GM19324 (cell line): ENCODE data around the gene RNASEH2B.

Source experiments
- ATAC-seq: cut with Tn5 transposase; IDR thresholded peaks from one replicate; pipeline ENCODE4 v1.9.1; 2021; ENCODE audit warnings: mild to moderate bottlenecking, moderate library complexity; ENCODE audit not compliant: unreplicated experiment, low FRiP score

RNASEH2B gene

DNA sequence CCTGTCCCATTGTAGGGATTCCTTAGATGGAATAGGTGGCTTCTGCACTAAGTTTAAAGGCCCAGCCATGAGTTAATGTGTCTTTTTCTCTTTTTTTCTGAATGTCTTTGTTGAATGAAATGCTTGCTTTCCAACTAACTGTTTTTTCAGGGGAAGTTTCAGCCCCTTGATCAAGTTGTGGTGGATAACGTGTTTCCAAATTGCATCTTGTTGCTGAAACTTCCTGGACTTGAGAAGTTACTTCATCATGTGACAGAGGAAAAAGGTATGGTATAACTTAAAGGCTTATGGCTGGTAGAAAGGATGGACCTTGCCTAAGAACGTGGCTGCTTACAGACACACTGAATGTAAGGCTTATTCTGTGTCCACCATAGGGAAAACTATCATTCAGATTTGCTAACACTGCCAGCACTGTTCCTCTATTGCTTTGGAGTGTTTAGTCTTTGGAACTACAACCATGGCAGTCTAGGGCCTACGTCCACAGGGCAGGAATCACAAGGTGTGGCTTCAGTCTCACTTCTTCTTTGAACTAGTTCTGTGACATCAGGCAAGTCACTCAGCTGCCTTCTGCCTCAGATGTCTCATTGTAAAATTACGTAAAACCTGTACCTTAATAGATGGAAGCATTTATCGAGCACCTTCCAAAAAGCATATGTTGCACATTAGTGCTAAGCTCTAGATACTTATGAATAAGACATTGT is 25.3 kb downstream of the RNASEH2B start:
- ATAC-seq: no peak

DNA sequence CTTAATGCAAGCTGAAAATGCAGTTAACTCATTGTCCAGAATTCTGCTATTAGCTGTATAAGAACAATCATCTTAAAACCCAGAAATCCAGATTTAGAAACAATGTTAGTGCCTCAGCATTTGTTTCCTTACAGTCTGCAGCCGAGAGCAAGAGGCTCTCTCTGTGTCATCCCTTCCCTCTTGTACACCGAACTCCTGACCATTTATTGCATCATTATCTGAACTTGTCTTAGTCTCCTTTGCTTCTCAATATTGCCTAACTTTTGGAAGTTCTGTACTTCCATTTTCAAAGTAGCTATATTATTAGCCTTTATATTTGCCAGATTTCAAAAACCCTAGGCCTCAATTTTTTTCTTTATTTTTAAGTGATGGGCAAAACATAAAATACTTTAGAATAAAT is 27.1 kb downstream of the RNASEH2B start:
- ATAC-seq: no peak

DNA sequence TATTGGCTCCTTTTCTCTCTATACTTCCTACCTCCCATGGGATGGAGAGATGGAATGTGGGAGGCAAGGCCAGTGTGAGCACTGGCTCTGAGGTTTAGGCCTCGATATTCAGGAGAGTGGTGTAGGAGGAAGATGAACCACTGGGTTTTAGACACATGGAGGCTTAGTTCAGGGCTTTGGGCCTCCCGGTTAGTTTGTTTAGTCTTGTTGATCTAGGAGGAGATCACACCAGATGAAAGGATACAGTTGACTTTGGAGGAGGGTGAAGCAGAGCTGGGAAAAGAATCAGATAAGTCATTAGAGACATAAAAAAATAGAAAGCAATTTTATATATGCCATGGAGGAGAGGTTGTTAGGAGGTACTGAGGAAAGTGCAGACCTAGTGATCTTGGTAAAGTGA is 30.9 kb downstream of the RNASEH2B start:
- ATAC-seq: no peak

DNA sequence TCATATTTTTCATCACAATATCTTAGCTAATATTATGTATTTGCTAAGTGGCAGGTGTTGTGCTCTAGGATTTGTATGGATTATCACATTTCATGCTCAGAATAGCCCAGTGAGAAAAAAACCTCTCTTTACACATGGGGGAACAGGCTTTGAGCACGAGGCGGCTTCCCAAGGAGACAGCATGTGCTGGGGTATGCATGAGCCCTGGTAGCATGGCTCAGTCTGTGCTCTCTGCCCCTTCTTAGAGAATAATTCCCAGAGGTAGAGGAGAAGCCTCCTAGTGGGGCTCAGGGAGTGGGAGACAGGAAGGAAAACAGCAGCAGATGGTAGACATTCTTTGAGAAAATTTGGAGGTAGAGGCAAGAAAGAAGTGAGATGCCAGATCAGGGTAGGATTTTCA is 31.6 kb downstream of the RNASEH2B start:
- no peak for ATAC-seq

DNA sequence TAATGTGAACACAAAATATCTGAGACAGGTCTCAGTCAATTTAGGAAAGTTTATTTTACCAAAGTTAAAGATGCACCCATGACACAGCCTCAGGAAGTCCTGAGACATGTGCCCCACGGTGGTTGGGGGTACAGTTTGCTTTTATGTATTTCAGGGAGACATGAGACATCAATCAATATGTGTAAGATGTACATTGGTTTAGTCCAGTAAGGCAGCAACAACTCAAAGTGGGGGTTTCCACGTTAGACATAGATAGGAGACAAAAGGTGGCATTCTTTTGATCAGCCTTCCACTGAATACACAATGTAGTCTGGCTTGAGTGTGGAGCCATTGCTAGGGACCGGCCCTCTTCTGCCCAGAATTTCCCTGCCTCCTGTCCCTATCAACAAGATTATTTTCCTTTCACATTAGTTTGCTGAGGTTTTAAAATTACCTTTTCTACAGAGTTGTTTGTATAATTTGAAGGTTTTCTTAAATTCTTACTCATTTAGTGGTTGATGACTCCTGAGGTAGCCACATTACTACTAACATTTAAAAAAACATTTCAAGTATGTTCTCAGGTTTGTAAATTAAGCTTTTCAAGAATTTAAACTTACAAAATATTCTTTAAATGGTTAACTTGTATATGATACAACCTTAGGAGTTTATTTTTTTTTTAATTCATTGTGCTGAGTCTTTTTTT is 33.2 kb downstream of the RNASEH2B start:
- no peak for ATAC-seq

DNA sequence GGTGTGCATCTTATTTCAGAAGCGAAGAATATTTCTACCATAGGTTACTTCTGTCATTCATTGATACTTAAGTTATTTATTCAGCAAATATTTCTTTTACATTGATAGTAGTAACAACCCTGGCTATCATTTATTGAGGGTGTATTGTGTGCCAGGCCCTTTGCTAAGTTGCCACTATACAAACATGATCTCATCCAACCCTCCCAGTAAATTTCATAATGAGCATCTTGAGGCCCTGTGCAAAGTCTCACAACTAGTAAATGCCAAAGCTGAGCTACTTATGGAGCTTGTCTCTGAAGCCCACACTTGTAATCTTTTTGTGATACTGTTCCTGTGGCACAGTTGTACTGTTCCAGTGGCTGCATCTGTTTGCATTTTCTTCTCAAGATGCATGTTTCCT is 36.1 kb downstream of the RNASEH2B start:
- no peak for ATAC-seq

DNA sequence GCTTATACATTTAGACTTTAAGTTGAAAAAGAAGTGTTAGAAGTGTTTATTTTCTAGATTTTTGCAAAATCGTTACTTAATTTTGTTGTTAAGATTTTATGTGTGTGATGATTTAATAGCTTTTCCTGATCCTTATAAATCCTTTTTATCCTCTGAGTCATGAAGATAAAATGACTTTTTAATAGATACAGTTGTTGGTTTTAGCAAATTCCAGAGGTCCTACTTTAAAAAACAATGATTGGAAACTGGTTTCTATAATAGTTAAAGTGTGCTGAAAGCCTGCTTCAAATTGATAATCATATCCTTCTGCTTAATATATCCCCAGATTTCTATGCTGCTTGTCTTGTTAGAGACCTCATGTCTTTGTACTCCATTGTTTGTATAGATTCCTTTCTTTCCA is 39.0 kb downstream of the RNASEH2B start:
- ATAC-seq: no peak

DNA sequence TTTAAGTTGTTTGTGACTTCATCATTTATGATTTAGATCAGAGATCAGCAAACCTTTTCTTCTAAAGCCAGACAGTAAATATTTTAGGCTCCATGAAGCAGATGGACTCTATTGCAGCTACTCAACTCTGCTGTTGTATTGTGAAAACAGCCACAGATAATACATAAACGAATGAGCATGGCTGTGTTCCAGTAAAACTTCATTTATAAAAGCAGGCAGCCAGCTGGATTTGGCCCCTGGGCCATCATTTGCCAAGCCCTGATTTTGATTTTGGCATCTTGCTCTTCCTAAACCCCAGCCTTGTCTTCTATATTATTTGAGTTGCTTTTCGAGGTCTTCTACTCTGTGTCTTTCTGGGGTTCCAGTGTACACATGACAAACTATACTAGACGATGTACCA is 41.3 kb downstream of the RNASEH2B start:
- ATAC-seq: no peak

DNA sequence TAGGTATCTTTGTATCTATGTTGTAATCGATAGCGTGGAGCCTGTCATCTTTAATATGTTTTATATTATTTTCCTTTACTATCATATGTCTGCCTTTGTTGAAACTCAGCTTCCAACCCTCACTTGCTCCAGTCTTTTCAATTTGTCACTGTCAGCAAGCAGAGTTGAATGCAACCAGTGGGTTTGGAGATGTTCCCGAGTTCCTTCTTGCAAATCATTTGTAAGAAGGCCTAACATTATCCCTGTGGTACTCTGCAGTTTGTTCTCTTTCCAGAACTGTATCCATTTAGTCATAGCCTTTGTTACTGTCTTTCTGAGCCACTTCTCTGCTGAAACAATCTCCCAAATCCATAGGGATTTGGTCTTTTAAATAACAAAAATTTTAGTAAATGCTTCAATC is 41.8 kb downstream of the RNASEH2B start:
- ATAC-seq: no peak

DNA sequence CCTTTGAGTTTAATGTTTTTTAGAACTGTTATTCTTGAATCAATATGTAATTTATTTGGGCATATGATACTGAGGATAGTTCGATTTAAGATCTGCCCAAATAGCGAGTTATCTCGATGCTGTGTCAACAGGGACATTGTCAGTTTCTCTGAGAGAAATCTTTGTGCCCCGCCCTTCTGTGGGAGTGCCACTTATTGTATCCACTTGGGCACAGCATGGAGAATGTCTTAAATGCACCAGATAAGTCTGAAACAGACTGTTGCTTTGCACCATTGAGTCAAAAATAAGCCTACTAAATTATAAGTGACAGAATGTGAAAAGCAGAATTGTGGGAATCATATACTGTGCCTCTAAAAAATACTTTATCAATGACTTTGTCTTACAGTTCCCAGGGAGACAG is 45.6 kb downstream of the RNASEH2B start:
- ATAC-seq: no peak

DNA sequence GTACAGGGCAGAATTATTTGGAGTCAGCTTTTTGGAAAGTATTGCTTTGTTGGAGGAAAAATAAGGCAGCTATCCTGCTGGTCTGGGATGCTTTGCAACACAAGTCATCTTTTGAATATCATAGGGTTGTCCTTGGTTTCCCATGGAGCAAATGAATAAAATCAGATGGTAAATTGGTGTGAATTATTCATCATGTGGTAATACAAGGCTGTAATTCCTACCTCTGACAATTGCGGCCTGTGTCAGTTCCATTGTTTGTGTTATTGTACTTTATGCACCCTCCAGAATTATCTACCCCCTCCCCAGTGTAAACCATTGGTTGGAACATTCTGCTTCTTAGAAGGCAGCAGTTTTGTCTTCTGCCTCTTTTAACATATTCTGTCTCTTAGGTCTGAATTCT is 46.2 kb downstream of the RNASEH2B start:
- no peak for ATAC-seq

DNA sequence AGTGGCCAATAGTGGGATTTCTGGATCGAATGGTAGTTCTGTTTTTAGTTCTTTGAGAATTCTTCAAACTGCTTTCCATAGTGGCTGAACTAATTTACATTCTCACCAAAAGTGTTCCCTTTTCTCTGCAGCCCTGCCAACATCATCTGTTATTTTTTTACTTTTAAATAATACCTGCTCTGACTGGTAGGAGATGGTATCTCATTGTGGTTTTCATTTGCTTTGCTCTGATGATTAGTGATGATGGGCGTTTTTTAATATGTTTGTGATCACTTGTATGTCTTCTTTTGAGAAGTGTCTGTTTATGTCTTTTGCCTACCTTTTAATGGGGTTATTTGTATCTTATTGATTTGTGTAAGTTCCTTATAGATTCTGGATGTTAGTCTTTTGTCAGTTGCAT is 48.0 kb downstream of the RNASEH2B start:
- no peak for ATAC-seq

DNA sequence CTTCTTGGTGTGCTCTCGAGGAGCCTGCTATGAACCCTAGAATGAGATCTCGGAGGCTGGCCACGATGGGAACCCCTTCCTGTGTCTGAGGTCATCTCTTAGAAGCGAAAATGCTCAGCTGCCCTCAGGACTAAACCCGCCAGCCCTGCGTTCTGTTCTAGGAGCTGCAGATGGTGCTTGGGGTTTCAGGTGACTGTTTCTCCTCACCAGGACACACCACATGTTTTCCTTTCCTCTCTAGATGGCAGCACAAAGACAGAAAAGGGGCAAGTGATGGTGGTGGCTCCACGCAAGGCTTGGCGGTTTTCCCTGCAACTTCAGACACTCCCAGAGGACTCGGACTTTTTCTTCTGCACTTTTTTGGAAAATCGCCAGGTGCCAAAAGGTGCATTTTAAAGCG is 60.1 kb downstream of the RNASEH2B start:
- no peak for ATAC-seq

DNA sequence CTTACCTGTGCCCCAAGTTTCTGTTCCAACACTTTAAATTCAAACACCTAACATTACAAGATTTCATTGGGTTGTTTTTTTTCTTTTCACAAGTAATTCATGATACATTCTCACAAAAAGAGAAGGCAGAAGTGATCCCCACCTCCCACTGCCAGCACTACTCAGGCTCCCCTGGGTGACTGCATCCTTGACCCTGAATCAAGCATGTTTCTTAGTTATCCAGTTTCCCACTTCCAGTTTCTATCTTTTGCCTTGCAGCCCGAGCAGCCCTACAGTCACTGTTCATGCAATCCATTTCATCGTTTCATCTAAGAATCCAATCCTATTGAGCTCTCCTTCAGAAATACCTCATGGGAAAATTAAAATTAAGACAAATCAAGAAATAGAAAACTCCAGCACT is 61.4 kb downstream of the RNASEH2B start:
- ATAC-seq: no peak

DNA sequence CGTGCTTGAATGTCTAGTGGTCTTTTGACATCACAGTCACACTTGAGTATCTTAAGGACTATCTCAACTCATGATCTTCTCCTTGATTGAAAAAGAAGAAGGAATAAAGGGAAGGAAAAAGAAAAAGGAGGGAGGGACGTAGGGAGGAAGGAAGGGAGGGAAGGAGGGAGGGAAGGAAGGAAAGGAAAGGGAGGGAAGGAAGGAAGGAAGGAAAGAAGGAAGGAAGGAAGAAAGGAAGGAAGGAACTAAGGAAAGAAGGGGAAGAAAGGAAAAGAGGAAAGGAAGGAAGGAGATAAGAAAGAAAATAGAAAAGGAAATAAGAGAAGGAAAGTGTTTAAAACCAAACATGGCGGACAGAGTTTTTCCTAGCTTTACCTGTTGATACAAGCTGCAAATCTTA is 64.7 kb downstream of the RNASEH2B start:
- ATAC-seq: no peak

DNA sequence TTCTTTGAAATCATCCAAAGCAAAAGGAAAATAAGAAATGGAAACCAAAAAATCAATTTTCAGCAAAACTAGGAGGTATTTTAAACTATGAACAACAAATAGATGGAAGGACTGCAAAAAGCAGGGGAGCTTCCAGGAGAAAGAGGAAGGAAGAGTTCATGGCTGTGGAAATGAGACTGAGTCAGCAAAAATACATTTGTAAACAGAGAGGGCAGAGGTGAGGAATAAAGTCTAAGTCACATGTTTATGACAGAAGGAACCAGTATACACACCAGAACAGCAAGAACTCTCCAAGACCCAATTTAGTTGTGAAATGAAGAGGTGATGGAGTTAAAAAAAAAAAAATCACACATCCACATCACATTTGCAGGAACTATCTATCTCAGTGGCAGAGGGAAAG is 69.6 kb downstream of the RNASEH2B start:
- ATAC-seq: no peak

DNA sequence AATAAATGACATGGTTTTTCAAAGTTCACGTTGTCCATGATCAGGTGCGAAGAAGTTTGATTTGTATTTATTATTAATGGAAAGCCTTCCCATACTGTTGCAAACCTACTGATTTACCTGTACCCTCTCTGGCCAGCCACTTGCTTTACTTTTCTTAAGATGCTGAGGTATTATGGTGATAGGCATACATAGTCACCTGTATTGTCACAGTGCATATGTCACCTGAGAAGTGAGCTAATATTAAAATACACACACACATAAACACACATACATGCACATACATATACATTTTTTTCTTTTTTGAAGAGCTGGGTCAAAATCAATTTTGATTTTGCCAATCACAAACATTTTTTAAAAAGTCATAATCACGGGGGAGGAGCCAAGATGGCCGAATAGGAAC is 72.1 kb downstream of the RNASEH2B start:
- ATAC-seq: no peak

DNA sequence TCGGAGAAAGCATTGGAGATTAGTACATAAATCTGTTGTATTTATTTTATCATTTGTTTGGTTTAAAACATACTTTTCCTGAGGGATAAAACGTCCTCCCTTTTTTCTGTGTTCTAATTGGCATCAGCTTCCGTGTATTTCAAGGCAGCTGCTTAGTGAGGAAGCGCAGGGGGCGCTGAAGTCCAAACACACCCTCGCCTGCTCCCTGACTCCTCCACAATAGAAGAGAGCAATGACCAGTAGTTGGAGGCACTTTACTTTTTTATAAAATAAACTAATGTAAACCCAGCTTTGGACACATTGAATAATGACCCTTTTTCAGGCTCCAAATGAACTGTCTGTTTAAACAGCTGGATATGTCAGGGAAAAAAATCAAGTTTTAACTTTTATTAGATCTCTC is 79.9 kb downstream of the RNASEH2B start:
- no peak for ATAC-seq

DNA sequence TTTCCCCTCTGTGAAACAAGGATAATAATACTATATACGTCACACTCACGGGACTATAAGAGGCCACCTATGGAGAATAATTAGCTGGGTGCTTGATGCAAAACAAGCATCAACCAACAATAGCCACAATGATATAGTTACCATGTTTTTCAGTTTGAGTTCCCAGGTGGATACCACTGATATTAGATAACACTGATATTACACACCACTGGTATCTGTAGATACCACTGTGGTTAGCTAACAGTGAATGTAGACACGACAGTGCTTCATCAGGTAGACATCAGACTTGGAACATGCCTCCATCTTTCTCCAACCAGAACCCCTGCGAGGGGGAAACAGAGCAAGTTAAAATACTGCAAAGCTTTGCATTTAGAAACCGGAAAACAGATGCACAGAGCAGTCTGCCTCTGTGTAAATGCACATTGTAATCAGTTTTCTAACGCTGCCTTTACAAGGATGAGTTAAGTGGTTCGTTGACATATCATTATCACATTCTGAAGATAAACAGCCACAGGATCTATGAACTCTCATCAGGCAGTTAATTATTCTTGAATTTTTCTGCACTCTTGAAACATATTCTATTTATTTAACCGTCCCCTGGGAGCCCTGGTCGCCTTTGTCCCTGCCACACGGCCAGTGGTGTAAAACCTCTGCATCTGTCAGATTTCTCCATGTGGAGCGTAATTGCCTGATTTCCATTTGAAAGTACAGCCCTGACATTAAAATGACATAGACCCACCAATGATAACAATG is 80.7 kb downstream of the RNASEH2B start:
- no peak for ATAC-seq

DNA sequence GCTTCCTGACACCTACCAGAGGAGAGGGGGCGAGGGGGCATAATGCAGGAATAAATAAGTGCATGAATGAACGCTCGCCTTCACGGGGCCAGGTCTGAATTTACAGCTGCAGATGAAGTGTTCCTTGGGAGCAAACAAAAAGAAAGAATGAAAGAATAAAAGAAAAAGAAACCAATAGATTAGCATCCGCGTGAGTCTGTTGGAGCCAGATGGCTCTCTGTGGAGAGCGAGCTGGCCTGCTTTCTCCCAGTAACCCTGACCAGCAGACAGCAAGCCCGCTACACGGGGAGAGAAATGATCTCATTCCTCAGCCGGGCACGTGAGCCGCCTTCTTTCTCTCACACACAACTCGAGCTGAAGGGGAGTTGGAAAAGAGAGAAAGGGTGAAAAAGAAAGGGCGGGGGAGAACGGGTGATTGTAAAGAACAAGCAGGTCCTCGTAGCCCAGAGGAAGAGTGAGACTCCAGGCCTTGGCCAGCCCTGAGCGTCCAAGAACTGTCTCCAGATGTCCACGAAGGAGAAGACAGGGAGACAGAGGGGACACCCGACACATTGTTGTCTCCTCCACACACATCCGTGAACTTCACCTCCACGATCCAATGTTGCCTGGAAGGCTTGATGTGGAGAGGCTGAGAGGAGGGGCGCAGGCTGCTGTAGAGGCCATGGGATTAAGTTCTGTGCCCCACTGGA is 81.4 kb downstream of the RNASEH2B start:
- ATAC-seq: no peak
